Activated CD4-positive, alpha-beta T cell treated with anti-CD3 and anti-CD28 coated beads for 1 hour (primary cell): ENCODE results near the gene PTF1A.
"Not testable (repeated sequence)": the region's sequence is repeated elsewhere in the genome, so short reads cannot be mapped to it uniquely, and the experiment has no call there.

ENCODE experiments used
- DNase-seq: peaks from one replicate; pipeline ENCODE4 v3.0.0-alpha.2; 2020

PTF1A gene

DNA sequence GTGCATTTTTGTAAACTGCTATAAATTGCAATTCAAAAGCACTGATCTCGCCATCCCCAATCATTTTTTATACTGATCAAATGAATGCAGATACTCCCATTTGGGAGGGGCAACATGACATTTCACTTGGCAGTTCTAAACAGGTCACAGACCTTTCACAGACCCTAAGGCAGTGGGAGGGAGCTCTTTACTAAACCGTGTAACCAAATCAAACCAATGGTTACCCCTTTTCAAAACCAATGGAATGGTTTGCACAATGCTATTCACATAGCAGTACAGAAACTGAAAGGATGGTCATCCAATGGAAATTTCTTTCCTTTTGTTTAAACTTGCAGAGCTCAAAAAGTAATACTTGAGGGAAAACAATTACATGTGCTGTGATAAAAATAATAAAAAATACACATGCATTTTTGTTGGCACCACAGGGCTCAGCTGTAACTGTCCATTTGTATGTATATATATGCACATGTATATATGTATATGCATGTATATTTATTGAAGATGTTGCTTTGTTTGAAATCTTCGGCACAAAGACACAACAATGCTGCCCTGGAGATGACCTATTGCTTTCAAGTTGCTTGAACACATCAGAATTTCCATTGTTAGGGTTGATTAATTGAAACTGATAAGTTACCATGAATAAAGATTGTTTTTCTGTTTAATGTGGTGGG, 14.0 kb downstream of the PTF1A start:
- DNase-seq = no peak

DNA sequence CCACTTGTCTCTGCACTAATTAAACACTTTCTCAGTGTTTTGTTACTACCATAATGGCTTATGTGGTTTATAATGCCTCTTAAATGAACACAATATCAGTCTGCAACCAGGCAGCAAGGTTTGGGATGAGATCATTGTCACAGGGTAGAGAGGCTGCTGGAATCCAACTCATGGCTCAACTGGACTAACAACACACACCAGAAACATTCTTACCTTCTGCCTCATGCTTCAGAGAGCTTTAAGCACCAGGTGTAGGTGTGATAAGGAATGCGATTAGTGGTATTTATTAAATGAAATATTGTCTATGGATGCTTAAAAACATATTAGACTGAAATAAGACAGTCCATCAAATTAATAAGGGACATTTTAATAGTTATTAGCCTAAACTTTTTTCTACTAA, 25.4 kb downstream of the PTF1A start:
- no peak for DNase-seq

DNA sequence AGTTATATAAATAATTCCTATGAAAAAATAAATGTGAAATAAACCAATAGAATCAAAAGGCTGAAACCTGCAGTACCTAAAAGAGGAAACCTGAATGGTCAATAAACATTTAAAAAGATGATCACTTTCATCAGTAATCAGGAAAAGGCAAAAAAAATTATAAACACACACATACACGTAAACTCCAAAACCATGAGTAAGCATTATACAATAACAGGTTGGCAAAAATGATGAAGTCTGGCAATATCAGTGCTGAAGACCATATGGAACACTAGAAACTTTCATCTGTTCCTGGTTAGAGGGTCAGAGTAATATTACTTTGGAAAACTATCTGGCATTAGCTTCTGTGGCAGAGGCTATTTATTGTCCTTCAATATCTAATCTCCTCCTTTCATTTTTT, 38.5 kb downstream of the PTF1A start:
- DNase-seq = no peak

DNA sequence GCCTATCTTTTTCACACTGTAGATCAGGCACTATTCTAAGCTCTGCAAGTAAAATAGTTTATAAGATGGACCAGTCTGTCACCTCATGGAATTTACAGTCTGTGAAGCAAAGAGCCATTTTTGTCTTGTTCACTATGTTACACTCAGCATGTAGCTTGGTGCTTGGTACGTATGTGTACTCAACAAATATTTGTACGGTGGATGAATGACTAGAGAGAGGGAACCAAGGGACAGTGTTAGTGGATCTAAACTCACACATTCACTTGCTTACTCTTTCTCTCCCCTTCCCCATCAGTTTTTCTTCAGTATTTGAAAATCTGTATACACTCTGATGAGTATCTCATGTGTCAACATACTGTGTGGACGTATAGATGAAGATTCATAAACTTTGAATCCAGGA, 45.9 kb downstream of the PTF1A start:
- no peak for DNase-seq

DNA sequence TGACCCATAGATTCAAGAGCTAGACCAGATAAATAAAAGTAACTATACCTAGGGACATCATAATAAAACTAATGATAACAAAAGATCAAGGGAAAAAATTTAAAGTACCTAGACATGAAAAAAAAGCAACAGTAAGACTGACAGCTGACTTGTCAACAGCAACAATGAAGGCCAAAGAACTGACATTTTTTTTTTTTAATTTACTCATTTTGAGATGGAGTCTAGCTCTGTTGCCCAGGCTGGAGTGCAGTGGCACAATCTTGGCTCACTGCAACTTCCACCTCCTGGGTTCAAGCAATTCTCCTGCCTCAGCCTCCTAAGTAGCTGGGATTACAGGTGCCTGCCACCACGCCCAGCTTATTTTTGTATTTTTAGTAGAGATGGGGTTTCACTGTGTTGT, 49.7 kb downstream of the PTF1A start:
- DNase-seq = not testable (repeated sequence)
